Tibial nerve (tissue), 4 donors: Measurements from ENCODE around the gene NQO2. TPM values are rescaled to one million over a fixed set of nuclear protein-coding genes. Genes with fewer than 3 reads are reported as not detected.
A peak's percentile ranks its signal among the peaks of the same experiment; 100 is the strongest.
"Not testable (repeated sequence)": the region's sequence is repeated elsewhere in the genome, so short reads cannot be mapped to it uniquely, and the experiment has no call there.

Source experiments
- DNase-seq, 2 donors: peaks; one replicate each; pipeline ENCODE4 v3.0.0-alpha.2; 2019; ENCODE audit warnings: low spot score in 2 of 2
- H3K27ac ChIP-seq, 4 donors: fragments of 200-600 bp; sonication (generic) in 3 of 4; one replicate each; pipeline ENCODE4 v1.5.1; 2017 to 2019; ENCODE audit warnings: mild to moderate bottlenecking in 1 of 4
- H3K27me3 ChIP-seq, 2 donors: fragments of 200-600 bp; sonication (generic) in 1 of 2; one replicate each; pipeline versions ENCODE4 v1.5.1 to v1.6.0; 2017 to 2019
- H3K36me3 ChIP-seq, 3 donors: fragments of 200-600 bp; sonication (generic); one replicate each; pipeline ENCODE4 v1.5.1; 2018 to 2019
- H3K4me1 ChIP-seq, 4 donors: fragments of 200-600 bp; sonication (generic) in 3 of 4; one replicate each; pipeline ENCODE4 v1.5.1; 2017 to 2019
- H3K4me3 ChIP-seq, 4 donors: fragments of 200-600 bp; sonication (generic) in 3 of 4; one replicate each; pipeline ENCODE4 v1.5.1; 2017 to 2019; ENCODE audit warnings: mild to moderate bottlenecking in 1 of 4, moderate library complexity in 1 of 4
- H3K9me3 ChIP-seq, 4 donors: fragments of 200-600 bp; sonication (generic) in 3 of 4; one replicate each; pipeline ENCODE4 v1.5.1; 2017 to 2019
- CTCF ChIP-seq, 5 experiments: fragments of 200-600 bp in 3 of 5; fragments of 450-650 bp in 2 of 5; sonication (generic) in 3 of 5; IDR thresholded peaks; one replicate each; pipeline ENCODE4 v1.5.1; 2016 to 2019; ENCODE audit warnings: antibody characterized with exemption in 5 of 5, mild to moderate bottlenecking in 3 of 5, moderate library complexity in 2 of 5
- EP300 ChIP-seq, 2 donors: sonication (generic); formaldehyde crosslinking; IDR thresholded peaks; one replicate each; pipeline ENCODE4 v1.6.1; 2017; ENCODE audit warnings: antibody characterized with exemption in 2 of 2, mild to moderate bottlenecking in 1 of 2
- POLR2A ChIP-seq, 2 donors: fragments of 450-650 bp; IDR thresholded peaks; one replicate each; pipeline ENCODE4 v1.6.1; 2017; ENCODE audit warnings: antibody characterized with exemption in 2 of 2, mild to moderate bottlenecking in 2 of 2, moderate library complexity in 2 of 2
- WGBS, 2 donors: methylation state at CpG; one replicate each; pipeline ENCODE4 v1.1.5; 2018; 5-methylcytosine and 5-hydroxymethylcytosine counted together
- total RNA-seq, 4 donors: library from RNA; depleted of rRNA; stranded (reverse); fragments of >200 nt; gene quantifications; one replicate each; pipeline ENCODE4 v1.1.0, GENCODE V29; 2016

Gene NQO2
- total RNA-seq, 4 donors from 2014 or later: 18.8 to 33.6 (median 25.8) TPM

- WGBS, 2 donors: 84 to 94% methylated on average over 6 of the region's 6 CpGs
- Histone ChIP-seq H3K4me3 (no peak overlapping the region), H3K27ac (no peak overlapping the region), H3K36me3 (peaks cover 0 to 55% (median 2%) of the 10 kb centered on the region in 3 donors), H3K9me3 (no peaks in the 10 kb centered on the region), H3K27me3 (no peaks in the 10 kb centered on the region), H3K4me1 (peaks cover 0 to 26% (median 10%) of the 10 kb centered on the region in 4 donors)
- TF ChIP-seq EP300 (IDR thresholded peaks at IDR 0.05): no peak
- no peak for TF ChIP-seq CTCF (IDR thresholded peaks at IDR 0.05)
- TF ChIP-seq POLR2A (IDR thresholded peaks at IDR 0.05): no peak
- no peak for DNase-seq
Observed at GRCh38 chr6:3019749-3020320, 20.1 kb downstream of the NQO2 start.

GRCh38 chr6:3020976-3021598, 21.4 kb downstream of the NQO2 start:
- not testable (repeated sequence) for H3K4me3 ChIP-seq, H3K9me3 ChIP-seq, H3K27me3 ChIP-seq, DNase-seq, H3K27ac ChIP-seq
- 91 to 96% methylated on average over 2 of the region's 2 CpGs for WGBS, 2 donors
- peaks cover 0 to 43% (median 2%) of the 10 kb centered on the region in 3 donors for H3K36me3 ChIP-seq
- peaks cover 0 to 38% (median 12%) of the 10 kb centered on the region in 4 donors for H3K4me1 ChIP-seq

GRCh38 chr6:3022765-3023662, 23.3 kb downstream of the NQO2 start:
- H3K4me3 ChIP-seq: peak overlapping the region; percentile 25 to 51 (median 36)
- DNase-seq: no peak
- H3K4me1 ChIP-seq: peaks cover 0 to 54% (median 17%) of the 10 kb centered on the region in 4 donors
- H3K36me3 ChIP-seq: peaks cover 0 to 25% (median 2%) of the 10 kb centered on the region in 3 donors
- WGBS, 2 donors: 53 to 69% methylated on average over 26 of the region's 26 CpGs
- no peaks in the 10 kb centered on the region for H3K27me3 ChIP-seq
- no peaks in the 10 kb centered on the region for H3K9me3 ChIP-seq
- H3K27ac ChIP-seq: peak overlapping the region; percentile 34 to 89 (median 70)
- TF ChIP-seq POLR2A (IDR thresholded peaks at IDR 0.05) (no peak), CTCF (IDR thresholded peaks at IDR 0.05) (no peak), EP300 (IDR thresholded peaks at IDR 0.05) (no peak)

- Histone ChIP-seq H3K36me3 (peaks cover 0 to 19% (median 2%) of the 10 kb centered on the region in 3 donors), H3K4me1 (peaks cover 0 to 54% (median 17%) of the 10 kb centered on the region in 4 donors), H3K27ac (peak overlapping the region; percentile 61 to 89 (median 82)), H3K27me3 (no peaks in the 10 kb centered on the region), H3K9me3 (no peaks in the 10 kb centered on the region), H3K4me3 (peak overlapping the region; percentile 25 to 51 (median 36))
- WGBS, 2 donors: 30 to 40% methylated on average over 29 to 30 of the region's 32 CpGs
- TF ChIP-seq CTCF (IDR thresholded peaks at IDR 0.05) (no peak), EP300 (IDR thresholded peaks at IDR 0.05) (peak; percentile 33 to 90), POLR2A (IDR thresholded peaks at IDR 0.05) (peak; percentile 47 to 52)
- DNase-seq: peak; percentile 88 to 93
Observed at GRCh38 chr6:3023663-3024483, 24.2 kb downstream of the NQO2 start.
